Spleen (tissue), 7 donors: ENCODE measurements around the gene SERPINE1.

Experiments
- POLR2A ChIP-seq, 3 donors: fragments of 450-650 bp; IDR thresholded peaks; one replicate each; pipeline ENCODE4 v1.5.1; 2017; ENCODE audit warnings: antibody characterized with exemption in 3 of 3, mild to moderate bottlenecking in 1 of 3
- TF ChIP-seq, protein P1 (sequence below), 11 experiments: fragments of 200-600 bp in 7 of 11; fragments of 450-650 bp in 4 of 11; sonication (generic) in 4 of 11; IDR thresholded peaks in 8 of 11; conservative IDR thresholded peaks in 3 of 11; 1 replicate in 7 of 11; 2 replicates in 4 of 11; pipeline versions ENCODE4 v1.4.0 to v1.8.0; 2016 to 2021; ENCODE audit warnings: antibody characterized with exemption in 11 of 11, inconsistent platforms in 4 of 11, mild to moderate bottlenecking in 1 of 11
- donor health status: DM: no; HTN: no; CAD: no; lungs with moderate emphysema.
- donor health status: DM: no; HTN: no; CAD: no.
- donor health status: DM: no; HTN: no; CAD: no.

DNA sequence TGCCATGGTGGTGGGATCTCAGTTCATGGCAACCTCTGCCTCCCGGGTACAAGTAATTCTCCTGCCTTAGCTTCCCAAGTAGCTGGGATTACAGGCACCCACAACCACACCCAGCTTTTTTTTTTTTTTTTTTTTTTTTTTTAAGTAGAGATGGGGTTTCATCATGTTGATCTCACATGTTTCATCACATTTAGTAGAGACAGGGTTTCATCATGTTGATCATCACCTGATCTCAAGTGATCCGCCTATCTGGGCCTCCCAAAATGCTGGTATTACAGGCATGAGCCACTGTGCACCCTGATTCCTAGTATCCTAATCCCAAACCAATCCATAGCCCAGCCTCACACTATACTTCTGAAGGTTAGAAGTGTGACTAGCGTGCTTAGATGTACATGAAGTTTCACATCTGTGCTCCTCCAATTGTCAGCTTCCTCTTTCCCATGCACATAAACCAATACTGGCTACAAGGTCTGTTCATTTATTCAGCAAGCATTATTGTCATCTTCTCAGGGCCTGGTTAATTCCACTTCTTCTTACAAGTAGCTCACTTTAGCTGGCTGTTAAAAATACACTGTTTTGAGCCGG lies 60.0 kb downstream of the SERPINE1 start:
- TF ChIP-seq, protein P1, sequence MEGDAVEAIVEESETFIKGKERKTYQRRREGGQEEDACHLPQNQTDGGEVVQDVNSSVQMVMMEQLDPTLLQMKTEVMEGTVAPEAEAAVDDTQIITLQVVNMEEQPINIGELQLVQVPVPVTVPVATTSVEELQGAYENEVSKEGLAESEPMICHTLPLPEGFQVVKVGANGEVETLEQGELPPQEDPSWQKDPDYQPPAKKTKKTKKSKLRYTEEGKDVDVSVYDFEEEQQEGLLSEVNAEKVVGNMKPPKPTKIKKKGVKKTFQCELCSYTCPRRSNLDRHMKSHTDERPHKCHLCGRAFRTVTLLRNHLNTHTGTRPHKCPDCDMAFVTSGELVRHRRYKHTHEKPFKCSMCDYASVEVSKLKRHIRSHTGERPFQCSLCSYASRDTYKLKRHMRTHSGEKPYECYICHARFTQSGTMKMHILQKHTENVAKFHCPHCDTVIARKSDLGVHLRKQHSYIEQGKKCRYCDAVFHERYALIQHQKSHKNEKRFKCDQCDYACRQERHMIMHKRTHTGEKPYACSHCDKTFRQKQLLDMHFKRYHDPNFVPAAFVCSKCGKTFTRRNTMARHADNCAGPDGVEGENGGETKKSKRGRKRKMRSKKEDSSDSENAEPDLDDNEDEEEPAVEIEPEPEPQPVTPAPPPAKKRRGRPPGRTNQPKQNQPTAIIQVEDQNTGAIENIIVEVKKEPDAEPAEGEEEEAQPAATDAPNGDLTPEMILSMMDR (IDR thresholded peaks at IDR 0.05 in 8 of 11, conservative IDR thresholded peaks at IDR 0.05 in 3 of 11) = no peak
- no peak for TF ChIP-seq POLR2A (IDR thresholded peaks at IDR 0.05)
